Stimulated activated naive CD8-positive, alpha-beta T cell treated with anti-CD3 and anti-CD28 coated beads, Interleukin-15, Interleukin-2, amounts not matched to agents 100 ng/mL and 50 ng/mL, for 24 hours (primary cell): ENCODE results near the gene COL3A1.

Experiments
- H3K27ac Mint-ChIP-seq: one replicate; pipeline ENCODE4 v1.8.0; 2021; ENCODE audit warnings: mild to moderate bottlenecking, mixed read lengths
- H3K27me3 Mint-ChIP-seq: one replicate; pipeline ENCODE4 v1.8.0; 2021; ENCODE audit warnings: mixed read lengths
- H3K36me3 Mint-ChIP-seq: one replicate; pipeline ENCODE4 v1.8.0; 2021; ENCODE audit warnings: low read depth, mixed read lengths
- H3K4me1 Mint-ChIP-seq: one replicate; pipeline ENCODE4 v1.8.0; 2021; ENCODE audit warnings: low read depth, mixed read lengths
- H3K4me3 Mint-ChIP-seq: one replicate; pipeline ENCODE4 v1.8.0; 2021; ENCODE audit warnings: mild to moderate bottlenecking, mixed read lengths
- H3K9me3 Mint-ChIP-seq: one replicate; pipeline ENCODE4 v1.8.0; 2021; ENCODE audit warnings: mixed read lengths

Gene COL3A1

GRCh38 chr2:189020179-189020578 is 46.0 kb downstream of the COL3A1 start:
- no peaks in the 10 kb centered on the region for H3K4me1 Mint-ChIP-seq
- no peak overlapping the region for H3K4me3 Mint-ChIP-seq
- no peaks in the 10 kb centered on the region for H3K36me3 Mint-ChIP-seq
- H3K27me3 Mint-ChIP-seq = peaks cover 9% of the 10 kb centered on the region
- no peaks in the 10 kb centered on the region for H3K9me3 Mint-ChIP-seq
- no peak overlapping the region for H3K27ac Mint-ChIP-seq

GRCh38 chr2:189022053-189022481 is 47.9 kb downstream of the COL3A1 start:
- Mint-ChIP-seq H3K27me3 (peaks cover 9% of the 10 kb centered on the region), H3K4me3 (no peak overlapping the region), H3K27ac (no peak overlapping the region), H3K36me3 (no peaks in the 10 kb centered on the region), H3K9me3 (no peaks in the 10 kb centered on the region), H3K4me1 (no peaks in the 10 kb centered on the region)

- Mint-ChIP-seq H3K36me3 (no peaks in the 10 kb centered on the region), H3K27me3 (peaks cover 9% of the 10 kb centered on the region), H3K9me3 (no peaks in the 10 kb centered on the region), H3K4me3 (no peak overlapping the region), H3K27ac (no peak overlapping the region), H3K4me1 (no peaks in the 10 kb centered on the region)
Observed at GRCh38 chr2:189022492-189022891, 48.3 kb downstream of the COL3A1 start.

GRCh38 chr2:189024901-189025618 is 50.9 kb downstream of the COL3A1 start:
- H3K4me3 Mint-ChIP-seq = no peak overlapping the region
- H3K4me1 Mint-ChIP-seq = no peaks in the 10 kb centered on the region
- no peaks in the 10 kb centered on the region for H3K9me3 Mint-ChIP-seq
- no peak overlapping the region for H3K27ac Mint-ChIP-seq
- H3K36me3 Mint-ChIP-seq = no peaks in the 10 kb centered on the region
- H3K27me3 Mint-ChIP-seq = peaks cover 5% of the 10 kb centered on the region

GRCh38 chr2:189037518-189037917 is 63.3 kb downstream of the COL3A1 start:
- no peak overlapping the region for H3K4me3 Mint-ChIP-seq
- no peaks in the 10 kb centered on the region for H3K4me1 Mint-ChIP-seq
- H3K27ac Mint-ChIP-seq = no peak overlapping the region
- H3K27me3 Mint-ChIP-seq = no peaks in the 10 kb centered on the region
- H3K9me3 Mint-ChIP-seq = no peaks in the 10 kb centered on the region
- peaks cover 9% of the 10 kb centered on the region for H3K36me3 Mint-ChIP-seq

- no peak overlapping the region for H3K27ac Mint-ChIP-seq
- H3K4me3 Mint-ChIP-seq = no peak overlapping the region
- no peaks in the 10 kb centered on the region for H3K27me3 Mint-ChIP-seq
- H3K4me1 Mint-ChIP-seq = no peaks in the 10 kb centered on the region
- H3K9me3 Mint-ChIP-seq = no peaks in the 10 kb centered on the region
- H3K36me3 Mint-ChIP-seq = peaks cover 4% of the 10 kb centered on the region
Observed at GRCh38 chr2:189045836-189046235, 71.7 kb downstream of the COL3A1 start.

- no peaks in the 10 kb centered on the region for H3K27me3 Mint-ChIP-seq
- peaks cover 4% of the 10 kb centered on the region for H3K36me3 Mint-ChIP-seq
- no peaks in the 10 kb centered on the region for H3K9me3 Mint-ChIP-seq
- no peak overlapping the region for H3K4me3 Mint-ChIP-seq
- H3K4me1 Mint-ChIP-seq = no peaks in the 10 kb centered on the region
- H3K27ac Mint-ChIP-seq = no peak overlapping the region
Observed at GRCh38 chr2:189046320-189046719, 72.1 kb downstream of the COL3A1 start.

GRCh38 chr2:189047171-189047888 is 73.2 kb downstream of the COL3A1 start:
- peaks cover 4% of the 10 kb centered on the region for H3K36me3 Mint-ChIP-seq
- H3K4me3 Mint-ChIP-seq = no peak overlapping the region
- no peaks in the 10 kb centered on the region for H3K4me1 Mint-ChIP-seq
- no peaks in the 10 kb centered on the region for H3K9me3 Mint-ChIP-seq
- no peaks in the 10 kb centered on the region for H3K27me3 Mint-ChIP-seq
- no peak overlapping the region for H3K27ac Mint-ChIP-seq

GRCh38 chr2:189048189-189048588 is 74.0 kb downstream of the COL3A1 start:
- no peak overlapping the region for H3K4me3 Mint-ChIP-seq
- no peaks in the 10 kb centered on the region for H3K4me1 Mint-ChIP-seq
- H3K36me3 Mint-ChIP-seq = peaks cover 4% of the 10 kb centered on the region
- no peaks in the 10 kb centered on the region for H3K9me3 Mint-ChIP-seq
- no peaks in the 10 kb centered on the region for H3K27me3 Mint-ChIP-seq
- no peak overlapping the region for H3K27ac Mint-ChIP-seq

GRCh38 chr2:189049709-189050164 is 75.6 kb downstream of the COL3A1 start:
- Mint-ChIP-seq H3K4me1 (no peaks in the 10 kb centered on the region), H3K9me3 (no peaks in the 10 kb centered on the region), H3K27me3 (no peaks in the 10 kb centered on the region), H3K4me3 (no peak overlapping the region), H3K27ac (no peak overlapping the region), H3K36me3 (peaks cover 4% of the 10 kb centered on the region)

- no peak overlapping the region for H3K4me3 Mint-ChIP-seq
- no peak overlapping the region for H3K27ac Mint-ChIP-seq
- H3K9me3 Mint-ChIP-seq = no peaks in the 10 kb centered on the region
- peaks cover 4% of the 10 kb centered on the region for H3K36me3 Mint-ChIP-seq
- H3K4me1 Mint-ChIP-seq = no peaks in the 10 kb centered on the region
- H3K27me3 Mint-ChIP-seq = no peaks in the 10 kb centered on the region
Observed at GRCh38 chr2:189050165-189050712, 76.1 kb downstream of the COL3A1 start.

GRCh38 chr2:189056200-189057106 is 82.3 kb downstream of the COL3A1 start:
- Mint-ChIP-seq H3K36me3 (no peaks in the 10 kb centered on the region), H3K27ac (no peak overlapping the region), H3K4me1 (no peaks in the 10 kb centered on the region), H3K9me3 (no peaks in the 10 kb centered on the region), H3K27me3 (no peaks in the 10 kb centered on the region), H3K4me3 (no peak overlapping the region)

GRCh38 chr2:189057316-189057715 is 83.1 kb downstream of the COL3A1 start:
- Mint-ChIP-seq H3K4me3 (no peak overlapping the region), H3K4me1 (no peaks in the 10 kb centered on the region), H3K36me3 (no peaks in the 10 kb centered on the region), H3K27me3 (no peaks in the 10 kb centered on the region), H3K9me3 (no peaks in the 10 kb centered on the region), H3K27ac (no peak overlapping the region)

GRCh38 chr2:189060096-189060642 is 86.0 kb downstream of the COL3A1 start:
- Mint-ChIP-seq H3K27me3 (no peaks in the 10 kb centered on the region), H3K36me3 (no peaks in the 10 kb centered on the region), H3K27ac (no peak overlapping the region), H3K9me3 (no peaks in the 10 kb centered on the region), H3K4me1 (no peaks in the 10 kb centered on the region), H3K4me3 (no peak overlapping the region)
